GM18909 (cell line): ENCODE results near the gene POLR3F.
A peak's percentile ranks its signal among the peaks of the same experiment; 100 is the strongest.
"Not testable (repeated sequence)": the region's sequence is repeated elsewhere in the genome, so short reads cannot be mapped to it uniquely, and the experiment has no call there.

Experiments
- ATAC-seq: cut with Tn5 transposase; IDR thresholded peaks from one replicate; pipeline ENCODE4 v1.9.1; 2021; ENCODE audit warnings: mild to moderate bottlenecking; ENCODE audit not compliant: unreplicated experiment, poor library complexity

Gene POLR3F

DNA sequence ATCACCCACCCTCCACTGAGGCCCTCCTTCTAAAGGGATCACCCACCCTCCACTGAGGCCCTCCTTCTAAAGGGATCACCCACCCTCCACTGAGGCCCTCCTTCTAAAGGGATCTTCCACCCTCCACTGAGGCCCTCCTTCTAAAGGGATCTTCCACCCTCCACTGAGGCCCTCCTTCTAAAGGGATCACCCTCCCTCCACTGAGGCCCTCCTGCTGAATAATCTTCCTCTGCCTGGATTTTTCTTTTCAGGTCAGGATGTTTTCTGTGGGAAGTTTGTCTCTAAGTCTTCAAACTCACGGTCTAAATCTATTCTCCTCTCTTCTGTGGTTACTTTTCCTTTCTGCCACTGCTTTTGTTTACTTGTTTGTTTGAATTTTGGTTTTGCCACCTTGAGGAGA lies 34.5 kb downstream of the POLR3F start:
- not testable (repeated sequence) for ATAC-seq

DNA sequence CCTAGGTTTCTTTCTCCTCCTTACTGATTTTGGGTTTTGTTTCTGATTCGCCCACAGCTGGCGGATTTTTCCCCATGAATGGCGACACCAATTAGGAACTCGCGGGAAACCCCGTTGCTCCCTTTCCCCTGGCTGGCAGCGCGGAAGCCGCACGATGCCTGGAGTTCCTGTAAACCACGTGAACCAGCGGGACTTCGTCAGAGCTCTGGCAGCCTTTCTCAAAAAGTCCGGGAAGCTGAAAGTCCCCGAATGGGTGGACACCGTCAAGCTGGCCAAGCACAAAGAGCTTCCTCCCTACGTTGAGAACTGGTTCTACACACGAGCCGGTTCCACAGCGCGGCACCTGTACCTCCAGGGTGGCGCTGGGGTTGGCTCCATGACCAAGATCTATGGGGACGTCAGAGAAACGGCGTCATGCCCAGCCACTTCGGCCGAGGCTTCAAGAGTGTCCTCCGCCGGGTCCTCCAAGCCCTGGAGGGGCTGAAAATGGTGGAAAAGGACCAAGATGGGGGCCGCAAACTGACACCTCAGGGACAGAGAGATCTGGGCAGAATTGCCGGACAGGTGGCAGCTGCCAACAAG lies 37.4 kb downstream of the POLR3F start:
- ATAC-seq: no peak

DNA sequence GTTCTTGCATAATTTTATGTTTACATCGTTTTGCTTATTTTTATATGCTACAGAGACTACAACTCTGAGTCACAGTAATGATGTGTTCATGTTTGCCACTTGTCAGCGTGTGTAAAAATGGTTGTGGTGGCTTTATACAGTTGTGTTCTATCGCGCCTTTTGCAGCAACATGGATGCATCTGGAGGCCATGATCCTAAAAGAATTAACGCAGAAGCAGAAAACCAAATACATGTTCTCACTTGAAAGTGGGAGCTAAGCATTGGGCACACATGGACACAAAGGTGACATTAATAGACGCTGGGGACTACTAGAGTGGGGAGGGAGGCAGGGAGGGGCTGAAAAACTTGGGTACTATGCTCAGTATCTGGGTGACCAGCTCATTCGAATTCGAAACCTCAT lies 39.6 kb downstream of the POLR3F start:
- ATAC-seq: no peak

GRCh38 chr20:18507218-18508191 lies 40.3 kb downstream of the POLR3F start, which contains the start of gene SEC23B:
Gene SEC23B, plus strand, starts transcription at chr20:18507940. Its CDS starts 2,896 bp downstream, at chr20:18510836.
- peak; percentile 97 for ATAC-seq

GRCh38 chr20:18511571-18511970 lies 44.4 kb downstream of the POLR3F start:
- no peak for ATAC-seq

- ATAC-seq: no peak
Observed at GRCh38 chr20:18513208-18513607, 46.0 kb downstream of the POLR3F start.

- no peak for ATAC-seq
Observed at GRCh38 chr20:18514127-18514526, 46.9 kb downstream of the POLR3F start.

- ATAC-seq: no peak
Observed at GRCh38 chr20:18515973-18516372, 48.8 kb downstream of the POLR3F start.

DNA sequence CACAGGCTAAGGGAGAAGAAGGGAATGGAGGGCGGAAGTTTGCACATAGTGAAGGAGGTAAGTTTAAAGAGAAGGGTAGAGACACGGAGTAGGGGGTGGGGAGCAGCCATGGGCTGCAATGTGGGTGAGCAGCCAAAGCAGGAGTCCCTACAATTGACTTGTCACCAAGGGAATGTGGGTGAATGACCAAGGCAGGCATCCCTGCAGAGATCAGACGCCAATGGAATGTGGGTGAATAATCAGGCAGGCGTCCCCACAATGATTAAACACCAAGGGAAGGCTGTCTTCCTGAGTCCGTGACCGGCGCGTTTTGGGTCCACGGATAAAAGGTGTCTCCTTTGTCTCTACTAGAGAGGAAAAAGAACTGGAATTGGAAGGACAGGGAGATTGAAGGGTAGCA lies 54.9 kb downstream of the POLR3F start:
- not testable (repeated sequence) for ATAC-seq

DNA sequence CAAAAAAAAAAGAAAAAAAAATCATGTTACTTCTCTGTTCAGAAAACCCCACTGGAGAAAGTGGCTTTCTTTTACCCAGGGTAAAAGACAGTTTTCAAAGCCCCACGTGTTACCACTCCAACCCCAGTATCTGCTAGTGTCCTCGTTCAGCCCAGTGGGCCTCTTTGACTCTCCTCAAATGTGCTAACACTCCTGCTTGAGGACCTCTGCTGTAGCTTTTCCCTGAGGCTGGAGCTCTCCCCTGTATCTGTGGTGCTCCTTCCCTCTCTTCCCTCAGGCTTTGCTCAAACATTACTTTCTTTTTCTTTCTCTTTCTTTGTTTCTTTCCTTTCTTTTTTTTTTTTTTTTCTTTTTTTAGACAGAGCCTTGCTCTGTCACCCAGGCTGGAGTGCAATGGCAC lies 55.9 kb downstream of the POLR3F start:
- no peak for ATAC-seq

DNA sequence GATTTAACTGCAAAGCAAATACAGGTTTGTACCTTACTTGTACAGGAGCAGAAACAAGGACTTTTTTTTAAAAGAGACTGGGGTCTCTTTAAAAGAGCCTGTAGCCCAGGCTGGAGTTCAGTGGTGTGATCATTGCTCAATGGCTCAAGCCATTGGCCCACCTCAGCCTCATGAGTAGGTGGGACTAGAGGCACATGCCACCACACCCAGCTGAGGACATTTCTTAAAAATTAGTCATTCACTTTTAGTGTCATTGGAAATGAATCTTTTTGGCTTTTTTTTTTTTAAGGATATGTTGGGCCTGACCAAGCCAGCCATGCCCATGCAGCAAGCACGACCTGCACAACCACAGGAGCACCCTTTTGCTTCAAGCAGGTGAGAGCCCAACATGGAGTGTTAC lies 57.5 kb downstream of the POLR3F start:
- ATAC-seq: no peak

GRCh38 chr20:18526761-18527160 lies 59.6 kb downstream of the POLR3F start:
- not testable (repeated sequence) for ATAC-seq

- no peak for ATAC-seq
Observed at GRCh38 chr20:18527339-18527738, 60.1 kb downstream of the POLR3F start.

DNA sequence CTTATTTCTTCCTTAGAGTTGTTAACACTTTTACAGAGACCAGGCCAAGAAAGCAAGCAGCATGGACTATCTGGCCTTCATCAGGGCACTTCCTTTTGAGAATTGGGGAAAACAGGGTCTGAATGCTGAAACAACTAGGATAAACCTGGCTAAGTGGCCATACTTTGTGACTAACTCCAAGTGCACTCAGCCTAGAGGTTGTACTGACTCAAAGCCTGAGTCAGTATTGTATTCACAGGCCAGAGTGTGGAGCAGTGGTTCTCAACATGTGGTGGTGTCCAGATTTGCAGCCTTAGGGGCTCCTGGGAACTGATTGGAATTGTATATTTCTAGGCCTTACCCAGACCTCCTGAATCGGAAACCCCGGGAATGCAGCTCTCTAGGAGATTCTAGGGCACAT lies 60.6 kb downstream of the POLR3F start:
- ATAC-seq: no peak

GRCh38 chr20:18529041-18529440 lies 61.9 kb downstream of the POLR3F start:
- ATAC-seq: no peak

DNA sequence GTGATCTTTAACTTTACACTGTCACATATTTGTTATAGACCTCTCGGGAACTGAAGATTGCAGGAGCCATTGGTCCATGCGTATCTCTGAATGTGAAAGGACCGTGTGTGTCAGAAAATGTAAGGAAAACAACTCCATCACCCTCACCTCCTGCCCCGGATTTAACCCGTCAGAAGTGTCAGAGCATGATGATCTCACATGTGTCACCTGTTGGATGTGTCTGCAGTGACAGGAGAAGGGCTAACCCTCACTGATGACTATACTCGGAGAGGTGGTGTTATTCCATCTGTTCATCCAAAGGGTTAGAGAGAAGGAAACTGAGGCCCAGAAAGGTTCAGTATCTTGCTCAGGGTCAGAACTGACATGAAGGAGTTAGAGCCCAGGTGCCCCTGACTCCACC lies 65.4 kb downstream of the POLR3F start:
- ATAC-seq: no peak

GRCh38 chr20:18533491-18533890 lies 66.3 kb downstream of the POLR3F start:
- no peak for ATAC-seq

GRCh38 chr20:18533978-18534644 lies 66.9 kb downstream of the POLR3F start:
- no peak for ATAC-seq
